ENCODE results near the gene APOF. TPM values are rescaled to one million over a fixed set of nuclear protein-coding genes. Genes with fewer than 3 reads are reported as not detected.

APOF gene
- total and polyA plus RNA-seq, 9 of the 15 experiments (the other 6 are each of a cell fraction or from before 2014, with no cell fraction given), result 0.09 to 0.15 (median 0.12) TPM; not detected in 5

- no peak for TF ChIP-seq DLX4 (CRISPR knock-in tag; IDR thresholded peaks at IDR 0.05)
- TF ChIP-seq ETV5 (CRISPR knock-in tag; IDR thresholded peaks at IDR 0.05; ENCODE audit: low read depth), result no peak
- no peak for TF ChIP-seq ZNF764 (CRISPR knock-in tag; IDR thresholded peaks at IDR 0.05; ENCODE audit: low read depth)
- TF ChIP-seq ZNF384 (IDR thresholded peaks at IDR 0.05; ENCODE audit: low read depth, low read length), result peak; percentile 54; the same call in 1 of the 2 replicates
- no peak for TF ChIP-seq HSF4 (CRISPR knock-in tag; IDR thresholded peaks at IDR 0.05; ENCODE audit: borderline replicate concordance)
- no peak for TF ChIP-seq CREB5 (CRISPR knock-in tag; IDR thresholded peaks at IDR 0.05)
- TF ChIP-seq SAFB (IDR thresholded peaks at IDR 0.05; ENCODE audit: borderline replicate concordance, low read depth, low read length), result no peak
- TF ChIP-seq MCM7 (IDR thresholded peaks at IDR 0.05), result no peak
- no peak for TF ChIP-seq PPARD (CRISPR knock-in tag; IDR thresholded peaks at IDR 0.05)
These were observed 13.2 kb upstream of the APOF start (continued) for GRCh38 chr12:56375598-56376434.

Data from K562 (cell line).